HG03159 (cell line): ENCODE results near the gene LEF1.
"Not testable (repeated sequence)": the region's sequence is repeated elsewhere in the genome, so short reads cannot be mapped to it uniquely, and the experiment has no call there.

ENCODE experiments used
- ATAC-seq: cut with Tn5 transposase; IDR thresholded peaks from one replicate; pipeline ENCODE4 v1.9.1; 2021; ENCODE audit warnings: mild to moderate bottlenecking, moderate library complexity; ENCODE audit not compliant: unreplicated experiment

Gene LEF1

GRCh38 chr4:108042927-108043326, 125.8 kb downstream of the LEF1 start:
- ATAC-seq = no peak

- no peak for ATAC-seq
Measured at GRCh38 chr4:108037884-108038283, 130.8 kb downstream of the LEF1 start.

- ATAC-seq = peak; percentile 95
Measured at GRCh38 chr4:108036213-108036612, 132.5 kb downstream of the LEF1 start.

GRCh38 chr4:108035691-108036090, 133.0 kb downstream of the LEF1 start:
- ATAC-seq = peak; percentile 38

- no peak for ATAC-seq
Measured at GRCh38 chr4:108034565-108034964, 134.2 kb downstream of the LEF1 start.

GRCh38 chr4:108033348-108033747, 135.4 kb downstream of the LEF1 start:
- ATAC-seq = no peak

GRCh38 chr4:108031427-108032083, 137.2 kb downstream of the LEF1 start:
- ATAC-seq = no peak

- peak; percentile 97 for ATAC-seq
Measured at GRCh38 chr4:108030332-108030731, 138.4 kb downstream of the LEF1 start.

GRCh38 chr4:108029731-108030130, 139.0 kb downstream of the LEF1 start:
- ATAC-seq = no peak

- ATAC-seq = no peak
Measured at GRCh38 chr4:108029016-108029720, 139.6 kb downstream of the LEF1 start.

GRCh38 chr4:108024878-108025165, 143.9 kb downstream of the LEF1 start:
- ATAC-seq = no peak

- no peak for ATAC-seq
Measured at GRCh38 chr4:108024085-108024877, 144.5 kb downstream of the LEF1 start.

- no peak for ATAC-seq
Measured at GRCh38 chr4:108018884-108019187, 149.9 kb downstream of the LEF1 start.

- ATAC-seq = peak; percentile 79
Measured at GRCh38 chr4:108018040-108018883, 150.5 kb downstream of the LEF1 start.

- no peak for ATAC-seq
Measured at GRCh38 chr4:108013955-108014354, 154.8 kb downstream of the LEF1 start.

GRCh38 chr4:108013327-108013726, 155.4 kb downstream of the LEF1 start:
- no peak for ATAC-seq

GRCh38 chr4:108012382-108012781, 156.3 kb downstream of the LEF1 start:
- ATAC-seq = not testable (repeated sequence)

GRCh38 chr4:108010167-108010566, 158.6 kb downstream of the LEF1 start:
- no peak for ATAC-seq

- ATAC-seq = no peak
Measured at GRCh38 chr4:108008721-108009120, 160.0 kb downstream of the LEF1 start.

GRCh38 chr4:108007984-108008383, 160.7 kb downstream of the LEF1 start:
- ATAC-seq = no peak

GRCh38 chr4:108006361-108006760, 162.4 kb downstream of the LEF1 start:
- ATAC-seq = no peak
